ENCODE results near the gene CDC26. TPM values are rescaled to one million over a fixed set of nuclear protein-coding genes. Genes with fewer than 3 reads are reported as not detected.

Gene CDC26
- total RNA-seq, 4 donors from 2014 or later = 18.8 to 21.9 (median 20.4) TPM

GRCh38 chr9:113231701-113232100, 43.7 kb downstream of the CDC26 start:
- Histone ChIP-seq H3K36me3 (no peaks in the 10 kb centered on the region), H3K9me3 (no peaks in the 10 kb centered on the region), H3K27ac (no peak overlapping the region), H3K4me1 (peaks cover 27% of the 10 kb centered on the region), H3K4me3 (no peak overlapping the region), H3K27me3 (no peaks in the 10 kb centered on the region)
- TF ChIP-seq POLR2A (IDR thresholded peaks at IDR 0.05) = no peak
- no peak for TF ChIP-seq EP300 (IDR thresholded peaks at IDR 0.05)
- no peak for TF ChIP-seq POLR2AphosphoS5 (IDR thresholded peaks at IDR 0.05)
- TF ChIP-seq, protein P1, sequence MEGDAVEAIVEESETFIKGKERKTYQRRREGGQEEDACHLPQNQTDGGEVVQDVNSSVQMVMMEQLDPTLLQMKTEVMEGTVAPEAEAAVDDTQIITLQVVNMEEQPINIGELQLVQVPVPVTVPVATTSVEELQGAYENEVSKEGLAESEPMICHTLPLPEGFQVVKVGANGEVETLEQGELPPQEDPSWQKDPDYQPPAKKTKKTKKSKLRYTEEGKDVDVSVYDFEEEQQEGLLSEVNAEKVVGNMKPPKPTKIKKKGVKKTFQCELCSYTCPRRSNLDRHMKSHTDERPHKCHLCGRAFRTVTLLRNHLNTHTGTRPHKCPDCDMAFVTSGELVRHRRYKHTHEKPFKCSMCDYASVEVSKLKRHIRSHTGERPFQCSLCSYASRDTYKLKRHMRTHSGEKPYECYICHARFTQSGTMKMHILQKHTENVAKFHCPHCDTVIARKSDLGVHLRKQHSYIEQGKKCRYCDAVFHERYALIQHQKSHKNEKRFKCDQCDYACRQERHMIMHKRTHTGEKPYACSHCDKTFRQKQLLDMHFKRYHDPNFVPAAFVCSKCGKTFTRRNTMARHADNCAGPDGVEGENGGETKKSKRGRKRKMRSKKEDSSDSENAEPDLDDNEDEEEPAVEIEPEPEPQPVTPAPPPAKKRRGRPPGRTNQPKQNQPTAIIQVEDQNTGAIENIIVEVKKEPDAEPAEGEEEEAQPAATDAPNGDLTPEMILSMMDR (IDR thresholded peaks at IDR 0.05) = no peak
- WGBS = 98% methylated on average over 2 of the region's 2 CpGs
- DNase-seq (ENCODE audit: low spot score in 2 of 2) = no peak

DNA sequence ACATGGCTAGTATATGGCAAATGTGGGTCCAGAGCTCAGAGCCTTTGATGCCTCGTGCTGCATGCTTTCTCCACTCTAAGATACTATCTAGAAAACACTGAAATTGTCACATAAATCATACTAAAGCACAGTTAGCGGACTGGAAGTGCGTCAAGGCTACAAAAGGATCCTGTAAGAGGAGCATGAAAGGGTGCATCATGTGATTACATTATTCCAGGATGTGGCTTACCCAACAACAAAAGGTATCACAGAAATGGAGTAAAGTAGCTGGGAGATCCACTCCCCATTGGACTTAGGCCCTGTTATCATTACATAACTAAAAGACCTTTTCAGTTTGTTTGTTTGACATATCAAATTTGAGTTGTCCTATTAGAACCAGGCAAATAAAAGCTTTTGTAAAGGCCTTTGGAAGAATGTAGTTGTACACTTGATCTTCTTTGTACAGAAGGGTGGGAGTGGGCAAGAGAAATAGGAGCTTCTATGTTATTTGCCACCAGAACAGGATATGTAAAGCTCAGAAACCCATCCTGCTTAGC, 47.2 kb downstream of the CDC26 start:
- WGBS = 71% methylated on average over 3 of the region's 3 CpGs
- no peak overlapping the region for H3K27ac ChIP-seq
- no peak for DNase-seq (ENCODE audit: low spot score in 2 of 2)

GRCh38 chr9:113227436-113227835, 47.9 kb downstream of the CDC26 start:
- 86% methylated on average over 1 of the region's 1 CpG for WGBS
- Histone ChIP-seq H3K4me1 (peaks cover 9% of the 10 kb centered on the region), H3K4me3 (no peak overlapping the region), H3K36me3 (no peaks in the 10 kb centered on the region), H3K9me3 (no peaks in the 10 kb centered on the region), H3K27ac (no peak overlapping the region), H3K27me3 (no peaks in the 10 kb centered on the region)
- TF ChIP-seq, protein P1 (IDR thresholded peaks at IDR 0.05) = no peak
- TF ChIP-seq POLR2A (IDR thresholded peaks at IDR 0.05) = no peak
- no peak for TF ChIP-seq EP300 (IDR thresholded peaks at IDR 0.05)
- TF ChIP-seq POLR2AphosphoS5 (IDR thresholded peaks at IDR 0.05) = no peak
- no peak for DNase-seq (ENCODE audit: low spot score in 2 of 2)

More for the DNA sequence above, 47.2 kb downstream of the CDC26 start:
- H3K36me3 ChIP-seq = no peaks in the 10 kb centered on the region
- TF ChIP-seq POLR2A (IDR thresholded peaks at IDR 0.05) (no peak), EP300 (IDR thresholded peaks at IDR 0.05) (no peak), POLR2AphosphoS5 (IDR thresholded peaks at IDR 0.05) (no peak)
- TF ChIP-seq, protein P1 (IDR thresholded peaks at IDR 0.05) = no peak
- H3K4me1 ChIP-seq = peaks cover 10% of the 10 kb centered on the region
- no peaks in the 10 kb centered on the region for H3K27me3 ChIP-seq
- H3K9me3 ChIP-seq = no peaks in the 10 kb centered on the region
- H3K4me3 ChIP-seq = no peak overlapping the region

DNA sequence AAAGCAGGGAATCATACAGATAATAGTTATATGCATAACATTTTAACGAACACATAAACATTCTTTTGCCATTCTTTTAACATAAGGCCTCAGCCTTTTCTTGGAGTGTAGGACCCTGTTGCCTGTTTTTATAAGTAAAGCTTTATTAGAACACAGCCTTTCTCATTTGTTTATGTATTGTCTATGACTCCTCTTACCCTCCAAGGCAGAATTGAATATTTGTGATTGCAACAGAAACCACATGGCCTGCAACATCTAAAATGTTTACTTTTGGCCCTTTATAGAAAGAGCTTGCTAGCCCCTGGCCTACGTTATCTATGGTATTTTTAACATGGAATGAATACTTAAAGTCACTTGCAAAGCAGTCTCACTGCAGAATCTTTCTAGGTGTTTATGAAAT, 51.4 kb downstream of the CDC26 start:
- Histone ChIP-seq H3K36me3 (no peaks in the 10 kb centered on the region), H3K4me1 (peaks cover 32% of the 10 kb centered on the region), H3K9me3 (no peaks in the 10 kb centered on the region), H3K27me3 (no peaks in the 10 kb centered on the region), H3K27ac (no peak overlapping the region), H3K4me3 (no peak overlapping the region)
- TF ChIP-seq POLR2AphosphoS5 (IDR thresholded peaks at IDR 0.05) = no peak
- TF ChIP-seq, protein P1 (IDR thresholded peaks at IDR 0.05) = no peak
- no peak for TF ChIP-seq EP300 (IDR thresholded peaks at IDR 0.05)
- no peak for TF ChIP-seq POLR2A (IDR thresholded peaks at IDR 0.05)
- DNase-seq (ENCODE audit: low spot score in 2 of 2) = no peak
- 85% methylated on average over 2 of the region's 2 CpGs for WGBS

DNA sequence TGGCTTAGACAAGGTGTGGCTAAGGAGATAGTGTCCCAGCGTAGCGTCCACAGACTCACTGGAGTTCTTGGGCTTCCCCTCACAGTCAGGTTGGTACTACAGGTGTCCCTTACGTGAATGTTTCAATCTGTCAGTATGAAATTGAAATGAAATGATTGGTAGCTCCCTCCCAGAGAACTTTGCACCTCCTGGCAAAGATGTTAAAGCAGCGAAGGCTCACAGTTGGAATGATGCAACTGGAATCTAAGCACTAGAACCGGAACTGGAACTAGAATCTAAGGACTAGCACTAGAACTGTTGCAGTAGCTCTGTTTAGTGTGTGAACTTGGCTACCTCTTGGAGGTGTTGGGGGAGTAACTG, 52.9 kb downstream of the CDC26 start:
- H3K9me3 ChIP-seq = no peaks in the 10 kb centered on the region
- H3K36me3 ChIP-seq = no peaks in the 10 kb centered on the region
- peaks cover 35% of the 10 kb centered on the region for H3K4me1 ChIP-seq
- DNase-seq (ENCODE audit: low spot score in 2 of 2) = no peak
- TF ChIP-seq EP300 (IDR thresholded peaks at IDR 0.05) (no peak), POLR2A (IDR thresholded peaks at IDR 0.05) (no peak), POLR2AphosphoS5 (IDR thresholded peaks at IDR 0.05) (no peak)
- TF ChIP-seq, protein P1 (IDR thresholded peaks at IDR 0.05) = no peak
- H3K27ac ChIP-seq = peak overlapping the region; percentile 81
- H3K4me3 ChIP-seq = peak overlapping the region; percentile 81
- no peaks in the 10 kb centered on the region for H3K27me3 ChIP-seq
- WGBS = 44% methylated on average over 5 of the region's 5 CpGs

Measured in suprapubic skin (tissue), 4 donors.